A549 (cell line): ENCODE data around the gene CACNA1D. TPM values are rescaled to one million over a fixed set of nuclear protein-coding genes. Genes with fewer than 3 reads are reported as not detected.
"Not testable (repeated sequence)": the region's sequence is repeated elsewhere in the genome, so short reads cannot be mapped to it uniquely, and the experiment has no call there.

Source experiments
- ATAC-seq, 2 experiments: fragments of 200-7000 bp in 1 of 2; fragments of >200 bp in 1 of 2; cut with Nextera tagmentation in 1 of 2; cut with Tn5 transposase in 1 of 2; 3 replicates each; pipeline versions ENCODE4 v1.8.0 to v1.9.1; 2018 to 2020; ENCODE audit warnings: mild to moderate bottlenecking in 1 of 2, moderate library complexity in 1 of 2
- CTCF ChIA-PET: fragments of 300-600 bp; sonication (Branson Sonifier 250); formaldehyde crosslinking; extraction: SDS; loops from one replicate; lab custom pipeline; 2021; ENCODE audit warnings: antibody characterized with exemption, inconsistent platforms; lab: Yijun Ruan, JAX
- POLR2A ChIA-PET: fragments of 350-600 bp; formaldehyde crosslinking; extraction: SDS; loops from one replicate; lab custom pipeline; 2021; ENCODE audit warnings: antibody characterized with exemption, inconsistent platforms; lab: Yijun Ruan, JAX
- DNase-seq, 2 experiments: peaks; one replicate each; pipeline versions ENCODE4 v3.0.0 to v3.0.0-alpha.2; 2011 to 2016; ENCODE audit warnings: low read depth in 1 of 2, low spot score in 1 of 2
- FAIRE-seq: peaks from 2 replicates; lab custom pipeline; 2011; peaks lifted over from hg19 to GRCh38; lab: Jason Lieb, UNC
- H3K27ac ChIP-seq, 2 experiments: fragments of >200 bp; sonication (Bioruptor Twin); formaldehyde crosslinking; 3 replicates each; pipeline ENCODE4 v1.5.1; 2016 to 2017
- H3K4me1 ChIP-seq: fragments of >200 bp; sonication (Bioruptor Twin); formaldehyde crosslinking; 3 replicates; pipeline ENCODE4 v1.6.1; 2016
- H3K4me2 ChIP-seq: fragments of >200 bp; sonication (Bioruptor Twin); formaldehyde crosslinking; 3 replicates; pipeline ENCODE4 v1.6.1; 2016
- H3K4me3 ChIP-seq: fragments of >200 bp; sonication (Bioruptor Twin); formaldehyde crosslinking; 3 replicates; pipeline ENCODE4 v1.5.1; 2016
- H3K9me3 ChIP-seq: fragments of >200 bp; sonication (Bioruptor Twin); formaldehyde crosslinking; 3 replicates; pipeline ENCODE4 v1.6.1; 2016
- EHF ChIP-seq: fragments of 250-450 bp; sonication (Bioruptor Pico); IDR thresholded peaks from 2 replicates; pipeline ENCODE4 v1.5.0; 2020; ENCODE audit warnings: mild to moderate bottlenecking
- FOSL2 ChIP-seq, 2 experiments: fragments of 450-650 bp in 1 of 2; fragments of >200 bp in 1 of 2; sonication (Bioruptor Twin) in 1 of 2; formaldehyde crosslinking; IDR thresholded peaks; 2 replicates each; pipeline versions ENCODE4 v1.5.0 to v1.6.1; 2016 to 2020; ENCODE audit warnings: mild to moderate bottlenecking in 1 of 2, moderate library complexity in 1 of 2
- FOXS1 ChIP-seq: fragments of 250-450 bp; sonication (Bioruptor Pico); IDR thresholded peaks from 2 replicates; pipeline ENCODE4 v1.5.0; 2020; ENCODE audit warnings: mild to moderate bottlenecking, moderate library complexity
- HEYL ChIP-seq: fragments of 250-450 bp; sonication (Bioruptor Pico); IDR thresholded peaks from 2 replicates; pipeline ENCODE4 v1.8.0; 2021; ENCODE audit warnings: mild to moderate bottlenecking, moderate library complexity
- HOXA7 ChIP-seq: fragments of 250-450 bp; sonication (Bioruptor Pico); IDR thresholded peaks from 2 replicates; pipeline ENCODE4 v1.5.0; 2020; ENCODE audit warnings: mild to moderate bottlenecking, moderate library complexity
- HOXB5 ChIP-seq: fragments of 250-450 bp; sonication (Bioruptor Pico); IDR thresholded peaks from 2 replicates; pipeline ENCODE4 v1.5.0; 2020; ENCODE audit warnings: mild to moderate bottlenecking, moderate library complexity
- KDM1A ChIP-seq: fragments of 200-600 bp; sonication (generic); IDR thresholded peaks from 2 replicates; pipeline ENCODE4 v1.6.1; 2016; ENCODE audit warnings: low read depth, mild to moderate bottlenecking
- MAFK ChIP-seq: fragments of 450-650 bp; IDR thresholded peaks from 2 replicates; pipeline ENCODE4 v1.6.1; 2014; ENCODE audit not compliant: partially characterized antibody
- MAX ChIP-seq: IDR thresholded peaks from 2 replicates; pipeline ENCODE4 v1.6.1; 2012
- NPAS2 ChIP-seq: fragments of 250-450 bp; sonication (Bioruptor Pico); IDR thresholded peaks from 2 replicates; pipeline ENCODE4 v1.8.0; 2022; ENCODE audit warnings: mild to moderate bottlenecking, moderate library complexity, borderline replicate concordance
- NR3C1 ChIP-seq: fragments of >200 bp; sonication (Bioruptor Twin); formaldehyde crosslinking; IDR thresholded peaks from 3 replicates; pipeline ENCODE4 v1.6.1; 2017
- POLR2A ChIP-seq: IDR thresholded peaks from 2 replicates; pipeline ENCODE4 v1.6.1; 2012; ENCODE audit warnings: mild to moderate bottlenecking, low read length
- POLR2AphosphoS2 ChIP-seq: conservative IDR thresholded peaks from 2 replicates; pipeline ENCODE4 v1.6.1; 2012; ENCODE audit warnings: low read length, improper control_type of control experiment, inconsistent platforms
- REST ChIP-seq: fragments of 200-600 bp; sonication (generic); IDR thresholded peaks from 2 replicates; pipeline ENCODE4 v1.6.1; 2016; ENCODE audit warnings: antibody characterized with exemption, mild to moderate bottlenecking, moderate library complexity
- SREBF2 ChIP-seq: fragments of 450-650 bp; IDR thresholded peaks from 2 replicates; pipeline ENCODE4 v1.6.1; 2014; ENCODE audit warnings: mild to moderate bottlenecking, moderate library complexity
- TFCP2L1 ChIP-seq: fragments of 250-450 bp; sonication (Bioruptor Pico); IDR thresholded peaks from 2 replicates; pipeline ENCODE4 v1.5.0; 2021; ENCODE audit warnings: mild to moderate bottlenecking
- ZC3H11A ChIP-seq: fragments of 450-650 bp; IDR thresholded peaks from 2 replicates; pipeline ENCODE4 v1.6.1; 2014; ENCODE audit warnings: antibody characterized with exemption, mild to moderate bottlenecking
- ZNF302 ChIP-seq: fragments of 250-450 bp; sonication (Bioruptor Pico); IDR thresholded peaks from 2 replicates; pipeline ENCODE4 v1.9.0; 2021; ENCODE audit warnings: inconsistent platforms, mild to moderate bottlenecking, moderate library complexity
- WGBS: methylation state at CpG from one replicate; pipeline ENCODE4 v1.1.6; 2017; ENCODE audit errors: missing lambda C conversion rate; 5-methylcytosine and 5-hydroxymethylcytosine counted together
- polyA plus RNA-seq, 4 experiments: library from polyadenylated mRNA; depleted of rRNA in 3 of 4; stranded (reverse); fragments of >200 nt; fragmentation: RNase III in 1 of 4; extraction: RNeasy Plus Mini Kit Qiagen cat#74134 plus additional on column Dnase treatment in 1 of 4; gene quantifications; 2 replicates in 3 of 4; 3 replicates in 1 of 4; pipeline ENCODE4 v1.2.3, GENCODE V29; 2011 to 2017

The CACNA1D gene
- polyA plus RNA-seq, 2 of the 4 experiments (the other 2 are of a cell fraction) = 1.1 to 10.7 TPM

- TF ChIP-seq NR3C1 (no peak), NPAS2 (no peak), EHF (no peak)
Measured at GRCh38 chr3:53659996-53660395, 165.6 kb downstream of the CACNA1D start (continued).

- TF ChIP-seq HOXB5 (CRISPR knock-in tag) = no peak
- no peak for TF ChIP-seq POLR2A
- TF ChIP-seq REST = no peak
- TF ChIP-seq HEYL (CRISPR knock-in tag) = no peak
- TF ChIP-seq SREBF2 = no peak
- no peak for TF ChIP-seq MAFK
- no peak for TF ChIP-seq NR3C1
- no peak for TF ChIP-seq TFCP2L1 (CRISPR knock-in tag)
- TF ChIP-seq MAX = no peak
- TF ChIP-seq HOXA7 = no peak
- TF ChIP-seq FOXS1 = no peak
- TF ChIP-seq POLR2AphosphoS2 = no peak
- no peak for TF ChIP-seq ZC3H11A
- Histone ChIP-seq H3K4me3 (no peak overlapping the region), H3K27ac (no peak overlapping the region), H3K9me3 (peaks cover 39% of the 10 kb centered on the region), H3K4me2 (no peak overlapping the region), H3K4me1 (no peaks in the 10 kb centered on the region)
- FAIRE-seq (no peak), DNase-seq (no peak), ATAC-seq (no peak)
- POLR2A ChIA-PET = no interaction called here
- CTCF ChIA-PET = no interaction called here
- 65% methylated on average over 5 of the region's 5 CpGs for WGBS
Measured at GRCh38 chr3:53661480-53661879, 167.1 kb downstream of the CACNA1D start.

- DNase-seq, H3K4me2 ChIP-seq, H3K4me1 ChIP-seq, POLR2A ChIA-PET, H3K27ac ChIP-seq, H3K4me3 ChIP-seq, FAIRE-seq, ATAC-seq: not testable (repeated sequence)
- WGBS = 61% methylated on average over 4 of the region's 4 CpGs
- CTCF ChIA-PET = interaction anchor here (0.7 to 0.9 kb wide), 2 partner anchors 10 to 15 kb away, joined by 3 read pairs; no protein-coding TSS in a partner anchor
- peaks cover 33% of the 10 kb centered on the region for H3K9me3 ChIP-seq
Measured at GRCh38 chr3:53664812-53665211, 170.4 kb downstream of the CACNA1D start.

- Histone ChIP-seq H3K27ac (no peak overlapping the region), H3K9me3 (peaks cover 28% of the 10 kb centered on the region), H3K4me1 (no peaks in the 10 kb centered on the region), H3K4me3 (no peak overlapping the region), H3K4me2 (no peak overlapping the region)
- DNase-seq (no peak), ATAC-seq (no peak), FAIRE-seq (no peak)
- TF ChIP-seq SREBF2 (no peak), KDM1A (no peak), FOXS1 (no peak), MAFK (peak; percentile 82), ZNF302 (CRISPR knock-in tag) (no peak), FOSL2 (IDR thresholded peaks at IDR 0.05) (no peak), FOSL2 (CRISPR knock-in tag; IDR thresholded peaks at IDR 0.05) (no peak)
- 76% methylated on average over 11 of the region's 12 CpGs for WGBS
- ChIA-PET POLR2A (no interaction called here), CTCF (no interaction called here)
Measured at GRCh38 chr3:53665608-53666425, 171.4 kb downstream of the CACNA1D start.
